MM.1S (cell line): ENCODE measurements around the gene THRB.

Experiments used
- CTCF ChIP-seq: fragments of 300-600 bp; sonication (generic); IDR thresholded peaks from 2 replicates; pipeline ENCODE4 v1.5.1; 2016; ENCODE audit warnings: antibody characterized with exemption, low read length, mixed read lengths
- EZH2phosphoT487 ChIP-seq: fragments of 300-600 bp; sonication (generic); IDR thresholded peaks from 2 replicates; pipeline ENCODE4 v1.6.1; 2018; ENCODE audit warnings: antibody characterized with exemption, low read length

- TF ChIP-seq EZH2phosphoT487 (no peak), CTCF (no peak)
These were observed 239.2 kb downstream of the THRB start for GRCh38 chr3:24255414-24255813.
